Inferior parietal cortex (tissue), 1 donor: ENCODE results near the gene LRCH3.

Source experiments
- DNase-seq: peaks from one replicate; pipeline ENCODE4 v3.0.0-alpha.2; 2016; ENCODE audit errors: extremely low spot score

LRCH3 gene

GRCh38 chr3:197791113-197791891 is at the start of gene LRCH3:
TSS of gene LRCH3 (plus strand) at chr3:197791254. CDS start at chr3:197791279, 25 bp downstream.
- DNase-seq, result peak; percentile 82

DNA sequence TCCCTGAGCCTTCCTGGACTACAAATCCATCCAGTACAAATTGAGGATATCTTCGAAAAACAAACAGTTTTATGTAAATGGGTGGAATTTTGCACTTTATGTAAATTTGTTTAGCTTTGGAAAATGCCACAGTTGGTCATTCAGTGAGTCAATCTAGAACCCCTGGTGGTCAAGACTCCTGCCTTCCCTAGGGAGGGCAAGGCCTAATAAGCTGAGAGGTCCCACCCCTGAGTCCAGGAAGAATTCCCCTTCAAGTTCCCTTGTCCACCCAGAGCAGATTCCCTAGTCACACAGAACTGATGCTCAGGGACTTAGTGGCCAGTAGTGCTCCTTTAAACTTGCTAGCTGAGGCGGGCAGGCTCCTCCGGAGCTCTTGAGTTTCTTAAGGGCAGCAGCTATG is 48.3 kb upstream of the LRCH3 start:
- DNase-seq, result no peak

DNA sequence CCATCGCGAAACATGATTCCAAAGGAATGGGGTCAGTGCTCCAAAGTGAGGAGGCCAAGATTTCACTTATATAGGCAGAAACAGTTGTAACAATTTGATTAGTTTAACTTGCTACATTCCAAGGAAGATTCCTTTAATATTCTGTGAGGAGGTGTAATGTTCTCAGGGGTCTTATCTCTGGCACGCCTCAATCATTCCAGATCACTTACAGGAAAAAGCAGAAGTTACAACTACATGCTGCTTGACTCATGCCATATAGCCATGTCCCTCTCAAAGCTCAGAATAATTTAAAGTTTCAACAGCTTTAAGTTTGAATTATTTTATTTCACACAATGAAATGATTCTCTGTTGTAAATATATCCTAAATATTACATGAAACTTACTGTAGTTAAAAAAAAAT is 44.8 kb upstream of the LRCH3 start:
- no peak for DNase-seq

DNA sequence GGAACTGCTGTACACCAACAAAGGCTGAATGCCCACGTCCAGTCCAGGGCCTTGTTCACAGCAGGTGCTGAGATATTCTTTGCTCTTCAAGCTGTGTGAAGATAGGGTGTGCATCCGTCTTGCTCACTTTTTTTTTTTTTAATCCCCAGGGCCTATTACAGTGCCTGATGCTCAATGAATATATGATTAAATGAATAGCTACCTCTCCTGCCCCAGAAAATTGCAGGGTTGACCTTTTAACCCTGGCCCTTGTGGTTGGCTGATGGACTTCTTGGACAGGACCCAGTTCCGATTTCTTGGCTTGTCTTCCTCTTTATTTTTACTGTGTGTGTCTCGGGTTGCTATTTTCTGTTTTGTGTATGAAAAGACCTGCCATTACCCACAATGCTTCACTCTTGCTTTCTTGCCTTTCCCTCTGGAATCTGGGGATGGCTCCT is 44.2 kb upstream of the LRCH3 start:
- DNase-seq, result no peak

GRCh38 chr3:197748597-197749314 is 42.3 kb upstream of the LRCH3 start:
- DNase-seq, result peak; percentile 62

DNA sequence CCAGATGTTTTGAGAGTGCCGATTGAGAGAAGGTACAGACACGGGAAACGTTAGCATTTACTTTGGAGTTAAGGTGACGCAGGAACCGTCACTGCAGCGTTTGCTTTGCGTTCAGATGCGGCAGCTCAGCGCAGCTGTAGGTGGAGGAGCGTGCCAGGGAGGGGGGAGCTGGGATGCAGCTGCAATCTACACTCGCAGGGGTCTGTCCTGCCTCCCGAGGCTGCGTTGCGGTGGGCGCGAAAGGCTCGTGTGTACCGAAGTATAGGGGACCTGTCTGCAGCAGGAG is 41.8 kb upstream of the LRCH3 start:
- no peak for DNase-seq

DNA sequence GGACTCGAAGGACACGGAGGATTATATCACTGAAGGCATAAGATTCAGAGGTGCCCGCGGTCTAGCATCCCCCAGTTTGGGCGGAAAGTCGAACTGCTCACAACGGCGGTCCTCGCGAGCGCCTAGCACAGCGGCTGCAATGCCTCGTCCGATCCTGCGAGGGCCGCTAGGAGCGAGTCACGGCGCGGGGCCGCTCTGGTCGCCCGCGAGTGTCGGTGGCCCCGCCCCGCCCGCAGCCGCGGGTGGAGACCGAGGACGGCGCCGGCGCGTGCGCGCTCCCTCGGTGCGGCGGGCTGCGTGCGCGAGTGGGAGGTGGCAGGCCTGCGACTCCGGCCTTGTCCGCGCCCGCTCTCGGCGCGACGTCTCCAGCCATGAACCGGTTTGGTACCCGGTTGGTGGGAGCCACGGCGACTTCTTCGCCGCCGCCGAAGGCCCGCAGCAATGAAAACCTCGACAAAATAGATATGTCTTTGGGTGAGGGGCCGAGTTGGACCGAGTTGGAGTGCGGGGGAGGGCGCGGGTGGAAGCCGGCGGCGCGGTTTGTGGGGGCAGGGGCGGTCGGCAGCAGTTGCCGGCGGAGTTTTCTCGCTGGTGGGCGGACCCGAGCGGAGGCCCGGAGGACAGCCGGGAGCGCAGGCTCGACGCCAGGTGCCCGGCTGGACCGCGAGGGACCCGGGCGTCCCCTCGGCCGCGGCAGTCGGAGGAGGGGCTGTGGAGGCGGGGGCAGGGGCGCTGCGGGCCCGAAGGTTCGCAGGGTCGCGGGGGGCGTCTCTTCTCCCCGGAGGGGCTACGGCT is 41.3 kb upstream of the LRCH3 start, which contains the start of gene FYTTD1:
TSS of gene FYTTD1 (plus strand) at position 283 of the 795 bp plus-strand sequence. CDS start at position 372, 89 bp downstream.
- peak; percentile 88 for DNase-seq

GRCh38 chr3:197750396-197750831 is 40.6 kb upstream of the LRCH3 start:
- peak; percentile 63 for DNase-seq

- DNase-seq, result no peak
These were observed 40.0 kb upstream of the LRCH3 start for GRCh38 chr3:197750858-197751737.

DNA sequence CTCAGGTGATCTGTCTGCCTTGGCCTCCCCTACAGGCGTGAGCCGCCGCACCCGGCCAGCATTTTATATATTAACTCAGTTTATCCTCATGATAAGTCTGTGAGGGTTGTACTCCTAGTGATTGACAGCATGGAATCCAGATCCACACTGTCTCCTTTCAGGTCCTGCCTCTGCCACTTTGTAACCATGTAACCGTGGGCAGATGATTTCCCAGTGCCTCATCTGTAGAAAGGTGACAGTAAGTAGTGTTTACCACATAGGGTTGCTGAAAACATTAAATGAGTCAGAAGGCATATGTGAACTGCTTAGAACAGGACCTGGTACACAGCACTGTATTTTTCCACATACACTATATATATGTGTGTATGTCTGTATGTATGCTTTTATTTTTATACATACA is 38.9 kb upstream of the LRCH3 start:
- DNase-seq, result no peak

DNA sequence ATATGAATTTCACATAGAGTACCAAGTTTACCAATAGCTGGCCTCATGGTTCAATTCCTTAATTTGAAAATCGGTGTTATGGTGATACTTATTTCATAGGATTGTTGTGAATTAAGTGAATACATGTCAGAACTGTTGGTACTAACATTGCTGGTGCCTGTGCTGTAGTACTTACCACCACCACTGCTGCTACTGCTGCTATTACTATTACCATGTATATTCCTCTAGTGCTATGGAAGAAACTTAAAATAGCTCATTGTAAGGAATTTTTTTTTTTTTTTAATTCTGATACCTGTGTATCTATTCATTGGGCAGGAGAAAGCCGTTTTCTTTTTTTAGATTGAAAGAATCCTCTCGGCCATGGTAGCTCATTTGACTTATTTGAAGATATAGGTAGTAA is 37.8 kb upstream of the LRCH3 start:
- DNase-seq, result no peak

- no peak for DNase-seq
These were observed 34.4 kb upstream of the LRCH3 start for GRCh38 chr3:197756704-197757103.

GRCh38 chr3:197758512-197758911 is 32.5 kb upstream of the LRCH3 start:
- no peak for DNase-seq

- no peak for DNase-seq
These were observed 29.3 kb upstream of the LRCH3 start for GRCh38 chr3:197761784-197762183.

DNA sequence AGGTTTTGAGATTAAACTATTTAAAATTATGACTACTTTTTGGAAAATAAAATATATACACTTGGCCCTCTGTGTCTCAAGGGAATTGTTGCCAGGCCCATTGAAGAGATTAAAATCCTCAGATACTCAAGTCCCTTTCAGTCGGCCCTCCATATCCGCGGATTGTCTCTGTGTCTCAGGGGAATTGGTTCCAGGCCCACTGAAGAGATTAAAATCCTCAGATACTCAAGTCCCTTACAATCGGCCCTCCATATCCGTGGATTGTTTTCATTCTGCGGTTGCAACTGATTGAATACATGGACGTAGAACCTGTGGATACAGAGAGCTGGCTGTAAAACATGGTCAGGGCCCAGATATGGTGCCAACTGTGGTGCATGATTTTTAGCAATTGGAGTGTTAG is 15.7 kb upstream of the LRCH3 start:
- DNase-seq, result no peak

GRCh38 chr3:197782230-197782629 is 8.8 kb upstream of the LRCH3 start:
- no peak for DNase-seq

DNA sequence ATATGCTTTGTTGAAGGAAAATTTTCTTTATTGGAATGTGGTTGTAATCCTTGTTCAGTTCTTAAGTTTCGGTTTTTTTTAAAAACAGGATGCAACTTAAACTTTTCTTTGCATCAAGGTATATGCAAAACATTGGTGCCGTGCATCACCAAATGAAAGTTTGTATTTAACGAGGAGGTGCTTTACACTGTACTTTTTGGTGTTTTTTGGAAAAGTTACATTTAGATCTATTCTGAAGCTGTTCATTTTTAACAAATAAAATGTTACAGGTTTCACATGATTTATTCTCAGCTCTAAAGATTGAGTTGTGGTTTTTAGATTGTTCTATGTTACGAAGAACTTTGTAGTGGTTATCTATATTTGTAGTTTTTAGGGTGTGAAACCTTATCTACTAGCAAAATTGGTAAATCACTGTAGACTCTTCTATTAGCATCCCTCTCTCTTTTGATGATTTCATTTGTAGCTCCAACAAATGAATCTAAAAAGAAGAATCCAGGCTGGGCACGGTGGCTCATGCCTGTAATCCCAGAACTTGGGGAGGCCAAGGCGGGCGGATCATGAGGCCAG is 7.0 kb upstream of the LRCH3 start:
- no peak for DNase-seq

DNA sequence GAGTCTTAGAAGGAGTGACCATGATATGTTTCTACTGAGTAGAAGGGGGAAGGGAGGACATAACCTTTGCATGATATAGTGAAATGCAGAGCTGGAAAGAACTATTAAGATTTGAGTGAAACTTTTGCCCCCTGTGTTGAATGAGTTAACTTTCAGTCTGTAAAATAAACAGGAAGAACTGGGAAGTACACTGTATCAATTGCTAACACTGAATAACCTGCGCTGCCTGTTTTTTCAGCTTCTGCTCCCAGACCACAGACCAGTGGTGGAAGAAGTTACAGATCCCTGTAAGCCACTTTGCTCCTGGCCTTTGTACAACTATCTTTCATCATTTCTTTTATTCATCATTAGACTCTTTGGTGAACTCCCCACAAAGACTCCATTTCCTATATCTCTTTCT is 3.6 kb upstream of the LRCH3 start:
- DNase-seq, result no peak

GRCh38 chr3:197789309-197789708 is 1.7 kb upstream of the LRCH3 start:
- DNase-seq, result no peak

DNA sequence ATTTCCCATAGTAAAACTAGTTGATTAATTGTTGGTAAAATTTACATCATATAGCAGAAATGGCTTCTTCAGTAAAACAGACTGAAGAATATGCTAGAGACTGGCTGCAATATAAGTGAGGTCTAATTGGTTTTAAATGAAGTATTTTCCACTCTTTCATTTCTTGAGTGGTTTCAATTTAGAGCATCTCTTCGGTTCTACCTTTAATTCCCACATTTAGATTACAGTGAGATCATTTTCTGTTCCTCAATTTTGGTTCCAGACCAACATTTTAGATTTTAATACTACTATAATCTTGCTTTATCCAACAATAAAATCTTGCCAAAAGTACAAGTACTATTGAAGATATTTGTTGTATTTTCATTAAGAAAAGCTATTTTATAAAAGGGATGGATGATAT is 1.0 kb upstream of the LRCH3 start:
- no peak for DNase-seq
